ENCODE results near the gene S100P.
"Not testable (repeated sequence)": the region's sequence is repeated elsewhere in the genome, so short reads cannot be mapped to it uniquely, and the experiment has no call there.

The S100P gene

DNA sequence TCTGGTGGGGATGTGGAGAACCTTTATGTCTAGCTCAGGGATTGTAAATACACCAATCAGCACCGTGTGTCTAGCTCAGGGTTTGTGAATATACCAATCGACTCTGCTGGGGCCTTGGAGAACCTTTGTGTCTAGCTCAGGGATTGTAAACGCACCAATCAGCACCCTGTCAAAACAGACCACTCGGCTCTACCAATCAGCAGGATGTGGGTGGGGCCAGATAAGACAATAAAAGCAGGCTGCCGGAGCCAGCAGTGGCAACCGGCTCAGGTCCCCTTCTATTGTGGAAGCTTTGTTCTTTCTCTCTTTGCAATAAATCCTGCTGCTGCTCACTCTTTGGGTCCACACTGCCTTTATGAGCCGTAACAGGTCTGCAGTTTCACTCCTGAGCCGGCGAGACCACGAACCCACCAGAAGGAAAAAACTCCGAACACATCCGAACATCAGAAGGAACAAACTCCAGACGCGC is 20.5 kb upstream of the S100P start:
- DNase-seq (ENCODE audit: low spot score), result not testable (repeated sequence)

DNA sequence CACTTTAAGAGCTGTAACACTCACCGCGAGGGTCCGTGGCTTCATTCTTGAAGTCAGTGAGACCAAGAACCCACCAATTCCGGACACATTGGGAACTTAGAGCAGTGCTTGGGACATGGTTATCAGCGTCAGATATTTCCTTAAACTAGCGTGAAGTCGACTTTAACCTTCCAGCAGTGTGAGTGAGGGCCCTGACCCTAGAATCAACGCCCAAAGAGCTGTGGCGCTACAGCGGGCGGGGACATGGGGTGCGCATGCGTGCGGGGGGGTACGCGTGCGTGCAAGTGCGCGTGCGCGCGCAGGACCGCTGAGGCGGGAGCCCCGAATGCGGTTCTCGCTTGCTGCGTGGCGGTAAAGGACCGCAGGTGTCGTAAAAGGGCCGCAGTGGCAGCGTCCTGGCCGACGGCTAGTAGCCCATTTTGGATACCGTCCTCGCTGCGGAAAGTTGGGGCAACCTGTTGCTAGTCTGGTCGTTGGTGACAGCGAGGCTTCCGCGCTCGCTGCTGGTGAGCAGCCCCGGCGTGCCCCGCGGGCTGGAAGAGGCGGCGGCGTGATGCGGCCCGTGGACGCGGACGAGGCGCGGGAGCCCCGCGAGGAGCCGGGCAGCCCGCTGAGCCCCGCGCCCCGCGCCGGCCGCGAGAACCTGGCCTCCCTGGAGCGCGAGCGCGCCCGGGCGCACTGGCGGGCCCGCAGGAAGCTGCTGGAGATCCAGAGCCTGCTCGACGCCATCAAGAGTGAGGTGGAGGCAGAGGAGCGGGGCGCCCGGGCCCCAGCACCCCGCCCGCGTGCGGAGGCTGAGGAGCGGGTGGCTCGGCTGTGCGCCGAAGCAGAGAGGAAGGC is 19.8 kb upstream of the S100P start:
- peak; percentile 95 for DNase-seq (ENCODE audit: low spot score)

DNA sequence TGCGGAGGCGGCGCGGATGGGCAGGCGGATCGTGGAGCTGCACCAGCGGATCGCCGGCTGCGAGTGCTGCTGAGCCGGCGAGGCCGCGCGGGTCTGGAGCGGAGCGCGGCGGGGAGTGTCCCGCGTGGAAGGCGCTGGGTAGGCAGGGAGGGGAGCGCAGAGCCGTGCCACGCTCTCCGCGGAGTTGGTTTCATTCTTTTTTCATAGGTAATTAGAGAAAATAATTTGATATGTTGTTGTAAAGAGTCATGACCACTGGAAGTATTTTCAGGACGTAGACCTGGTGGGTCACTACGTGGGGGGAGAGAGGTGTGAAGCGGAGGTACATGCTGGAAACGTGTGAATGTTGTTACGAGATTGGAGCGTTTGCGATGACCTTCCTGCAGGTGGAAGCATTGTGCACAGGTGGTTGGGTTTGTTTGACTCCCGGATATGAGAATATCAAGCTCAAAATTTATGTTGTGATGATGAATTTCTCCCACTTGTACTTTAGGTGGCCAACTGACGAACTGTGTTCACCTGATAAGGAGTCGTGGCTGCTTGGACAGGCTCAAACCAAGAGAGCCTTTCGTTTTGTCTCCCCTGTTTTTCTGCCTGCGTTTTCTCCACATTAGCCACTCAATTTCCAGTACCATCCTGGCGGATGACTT is 19.1 kb upstream of the S100P start:
- DNase-seq (ENCODE audit: low spot score), result peak; percentile 35

DNA sequence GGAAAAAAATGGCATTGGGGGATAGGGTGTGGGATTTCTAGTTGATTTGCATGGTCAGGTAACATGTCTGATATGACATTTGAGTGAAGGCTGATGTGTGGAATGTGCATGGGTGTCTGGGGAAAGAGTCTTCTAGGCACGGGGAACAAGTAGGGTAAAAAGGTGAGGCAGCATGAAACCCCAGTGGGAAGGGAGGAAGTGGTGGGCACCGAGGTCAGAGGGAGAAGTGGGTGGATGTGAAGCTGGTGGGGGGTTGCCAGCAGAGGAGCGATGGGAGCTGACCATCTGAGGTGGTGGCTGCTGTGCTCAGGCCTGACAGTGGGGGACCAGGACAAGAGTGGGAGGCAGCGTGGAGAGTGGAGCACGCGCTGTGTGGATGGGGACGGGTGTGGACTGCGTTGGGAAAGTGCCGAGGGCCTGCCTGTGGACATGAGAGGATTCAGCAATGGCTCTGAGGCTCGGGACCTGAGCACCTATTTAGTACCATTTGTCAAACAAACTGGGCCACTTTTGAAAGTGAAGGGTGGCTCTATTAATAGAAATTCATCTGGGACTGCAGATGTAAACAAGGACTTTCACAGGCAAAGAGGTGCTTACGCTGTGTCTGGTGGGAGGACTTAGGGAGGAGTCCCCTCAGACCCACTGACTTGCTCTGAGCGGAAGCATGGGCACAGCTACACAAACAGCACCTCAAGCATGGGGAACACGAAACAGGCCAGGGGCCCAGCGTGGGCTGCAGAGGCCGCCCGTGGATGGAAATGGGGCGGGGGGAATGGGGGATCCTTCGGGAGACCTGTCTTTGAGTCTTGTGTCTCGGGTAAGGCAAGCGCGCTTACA is 16.7 kb upstream of the S100P start:
- no peak for DNase-seq (ENCODE audit: low spot score)

DNA sequence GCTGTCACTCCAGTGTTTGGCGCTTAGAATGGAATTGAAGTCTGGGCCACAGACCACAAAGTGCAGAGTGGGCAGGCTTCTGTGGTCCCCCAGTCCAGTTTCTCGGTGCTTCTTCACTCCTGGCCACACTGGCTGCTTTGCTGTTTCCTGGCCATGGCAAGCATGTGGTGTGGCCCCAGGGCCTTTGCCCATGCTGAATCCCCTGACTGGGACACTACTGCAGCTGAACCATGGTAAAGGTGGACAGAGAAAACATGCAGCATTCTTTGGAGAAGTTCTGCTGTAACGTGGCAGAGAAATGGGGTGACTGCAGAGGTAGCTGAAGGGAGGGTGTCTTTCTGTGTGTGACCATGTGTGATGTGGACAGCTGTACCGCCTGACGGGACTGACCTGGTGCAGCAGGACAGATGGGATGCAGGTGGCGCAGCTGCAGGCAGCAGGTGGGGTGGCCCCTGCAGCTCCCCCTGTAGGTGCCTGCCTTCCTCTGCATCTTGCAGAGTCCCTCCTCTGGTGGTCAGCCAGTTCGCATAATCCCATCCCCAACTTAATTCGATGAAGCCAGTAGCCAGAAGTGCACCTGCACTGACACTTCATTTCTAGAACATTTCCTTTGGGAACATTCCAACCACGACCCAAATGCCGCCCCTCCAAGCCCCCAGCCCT is 13.2 kb upstream of the S100P start:
- no peak for DNase-seq (ENCODE audit: low spot score)

DNA sequence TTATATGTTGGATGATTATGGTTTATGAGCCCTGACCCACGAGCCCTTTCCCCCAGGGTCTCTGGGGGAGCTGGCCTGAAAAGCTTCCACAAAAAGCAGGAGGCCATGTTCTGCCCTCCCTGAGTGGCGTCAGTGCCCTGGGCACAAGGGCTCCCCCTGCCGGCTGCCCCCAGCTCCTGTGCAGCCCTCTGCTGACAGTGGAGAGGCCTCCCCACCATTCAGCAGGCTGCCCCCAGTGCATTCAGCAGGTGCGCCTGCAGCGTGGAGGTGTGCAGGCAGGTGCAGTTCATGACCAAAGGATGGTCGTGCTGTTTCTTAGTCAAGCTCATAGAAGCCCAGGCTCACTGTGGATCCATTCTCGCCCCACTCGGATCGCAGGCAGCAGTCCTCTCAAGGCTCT is 12.5 kb upstream of the S100P start:
- no peak for DNase-seq (ENCODE audit: low spot score)

DNA sequence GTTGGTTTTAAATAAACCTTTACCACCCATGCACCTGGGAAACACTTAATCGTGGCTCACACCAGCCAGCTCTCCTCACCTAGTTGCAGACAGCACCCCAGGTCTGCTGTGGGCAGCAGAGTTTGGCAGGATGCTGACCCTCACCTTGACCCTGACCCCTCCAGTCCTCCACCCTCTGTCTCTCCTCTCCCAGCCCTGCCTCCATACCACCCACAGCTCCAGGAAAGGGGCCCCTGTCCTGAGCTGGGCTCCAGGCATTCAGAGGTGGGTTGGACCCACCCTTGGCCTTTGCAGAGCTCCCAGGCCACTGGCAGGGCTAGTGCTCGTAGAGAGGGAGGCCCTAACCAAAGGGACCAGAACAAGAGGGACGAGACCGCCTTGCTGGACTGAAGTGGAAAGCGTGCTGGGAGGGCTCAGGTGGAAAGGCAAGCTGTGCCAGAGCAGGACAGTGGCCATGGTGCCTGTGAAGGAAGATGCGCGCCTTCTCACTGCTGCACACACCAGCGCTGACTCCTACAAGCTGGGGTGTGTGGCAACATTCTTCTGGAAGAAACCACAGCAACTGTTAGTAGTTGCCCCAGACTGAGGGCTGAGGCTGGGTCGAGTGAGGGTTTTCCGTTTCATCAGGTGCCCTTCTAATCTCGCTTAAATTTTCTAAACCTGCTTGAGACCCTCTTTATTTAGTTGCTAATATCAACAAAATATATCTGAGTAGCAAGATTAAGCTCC is 10.7 kb upstream of the S100P start:
- no peak for DNase-seq (ENCODE audit: low spot score)

DNA sequence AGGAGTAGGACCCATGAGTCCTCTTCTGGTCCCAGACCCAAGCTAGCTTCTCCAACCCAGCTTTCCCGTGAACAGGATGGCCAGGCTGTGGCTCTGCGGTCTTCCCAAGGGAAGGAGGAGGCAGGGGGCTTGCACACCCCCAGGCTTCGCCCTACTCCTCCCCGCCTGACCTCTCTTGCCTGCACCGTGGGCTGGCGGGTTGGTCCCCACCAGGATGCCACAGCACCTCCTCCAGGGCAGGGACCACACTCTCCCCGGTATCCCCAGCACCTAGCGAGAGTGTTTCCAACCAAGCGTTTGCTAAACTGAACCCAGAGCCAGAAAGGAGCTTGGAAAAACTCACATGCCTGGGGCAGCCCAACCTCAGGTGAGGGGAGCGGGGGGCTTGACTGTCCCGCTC is 9.0 kb upstream of the S100P start:
- no peak for DNase-seq (ENCODE audit: low spot score)

DNA sequence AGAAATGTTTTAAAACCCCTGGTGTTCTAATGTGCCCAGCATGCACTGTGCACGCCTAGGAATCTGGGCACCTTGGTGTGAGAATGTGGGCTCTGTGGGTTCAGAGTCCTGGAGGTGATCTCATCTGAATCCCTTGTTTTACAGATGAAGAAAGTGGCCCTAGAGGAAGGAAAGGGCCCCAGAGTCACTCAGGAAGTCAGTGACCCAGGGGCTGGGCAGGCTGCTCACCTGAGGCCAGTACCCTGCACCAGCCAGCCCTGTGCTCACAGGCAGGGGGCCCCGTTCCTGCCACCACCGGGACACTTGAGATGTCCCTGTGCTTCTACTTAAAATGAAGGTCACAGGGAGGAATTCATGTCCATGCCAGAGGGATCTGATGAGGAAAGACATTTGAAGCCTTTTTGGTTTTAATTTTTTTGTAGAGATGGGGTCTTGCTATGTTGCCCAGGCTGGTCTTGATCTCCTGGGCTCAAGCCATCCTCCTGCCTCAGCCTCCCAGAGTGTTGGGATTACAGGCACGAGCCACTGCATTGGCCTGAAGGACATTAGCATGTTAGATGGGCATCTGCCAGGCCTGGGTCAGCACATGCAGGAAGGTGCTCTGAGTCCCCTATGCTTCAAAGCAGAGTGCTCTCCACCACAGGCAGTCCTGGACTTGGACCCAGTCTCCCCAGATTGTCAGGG is 7.4 kb upstream of the S100P start:
- no peak for DNase-seq (ENCODE audit: low spot score)

DNA sequence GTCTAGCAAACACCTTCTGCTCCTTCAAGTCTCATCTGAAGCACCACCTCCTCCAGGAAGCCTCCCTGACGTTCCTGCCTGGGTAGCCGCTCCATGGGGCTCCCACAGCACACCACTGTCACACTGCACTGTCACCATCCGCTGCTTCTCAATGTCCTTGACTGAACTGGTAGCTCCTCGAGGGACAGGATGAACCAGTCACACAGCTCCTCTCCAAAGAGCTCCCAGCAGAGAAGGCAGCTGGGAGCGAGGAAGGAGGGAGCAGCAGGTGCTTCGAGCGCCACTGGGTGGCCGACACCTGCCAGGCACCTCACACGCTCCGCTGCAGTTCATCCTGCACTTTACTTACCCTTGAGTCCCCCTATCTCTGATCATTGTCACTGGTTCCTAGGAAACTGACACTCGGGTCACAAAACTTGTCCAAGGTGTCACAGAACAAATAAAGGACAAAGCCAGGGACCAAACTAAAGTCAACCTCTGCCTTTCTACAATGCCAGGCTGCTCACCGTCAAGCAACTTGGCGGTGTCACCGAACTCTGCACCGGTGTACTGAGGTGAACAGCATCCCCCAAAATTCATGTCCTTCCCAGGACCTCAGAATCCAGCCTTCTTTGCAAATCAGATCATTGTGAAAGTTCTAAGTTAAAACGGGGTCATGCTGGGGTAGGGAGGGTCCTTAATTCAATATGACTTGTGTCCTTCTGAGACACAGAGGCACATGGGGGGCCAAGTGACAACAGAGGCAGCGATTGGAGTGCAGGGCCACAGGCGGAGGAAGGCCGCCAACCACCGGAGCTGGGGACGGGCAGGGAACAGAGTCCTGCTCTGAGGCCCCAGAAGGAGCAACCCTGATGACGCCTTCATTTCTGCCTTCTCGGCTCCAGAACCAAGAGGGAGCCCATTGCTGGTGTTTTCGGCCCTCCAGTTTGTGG is 5.5 kb upstream of the S100P start:
- DNase-seq (ENCODE audit: low spot score), result no peak

DNA sequence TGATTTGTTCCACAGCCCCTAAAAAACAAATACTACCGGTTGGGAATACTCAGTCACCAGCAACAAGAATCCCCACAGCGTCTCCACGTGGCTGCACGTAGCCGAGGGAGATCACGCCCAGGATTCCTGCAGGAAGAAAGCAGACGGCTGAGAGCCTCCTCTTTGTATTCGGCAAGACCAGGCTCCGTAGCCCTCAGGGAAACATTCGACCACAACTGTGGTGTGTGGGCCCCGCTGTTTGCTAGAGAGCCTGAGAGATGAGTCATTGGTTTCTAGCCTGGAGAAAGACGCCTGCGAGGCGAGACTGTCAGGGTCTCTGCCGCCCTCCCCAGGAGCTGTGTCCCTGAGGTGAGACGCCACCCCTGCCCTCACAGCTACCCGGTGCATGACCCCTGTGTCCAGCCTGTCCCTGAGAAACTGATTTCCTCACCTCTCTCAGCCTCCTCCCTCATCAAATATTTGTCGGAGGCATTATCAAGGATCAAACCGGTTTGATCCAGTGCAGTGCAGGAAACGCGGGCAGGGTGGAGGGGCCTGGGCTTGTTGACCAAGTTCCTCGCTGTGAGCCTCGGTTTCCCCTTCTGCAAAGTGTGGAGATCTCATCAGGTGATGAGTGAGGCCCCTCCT is 4.7 kb upstream of the S100P start:
- DNase-seq (ENCODE audit: low spot score), result no peak

DNA sequence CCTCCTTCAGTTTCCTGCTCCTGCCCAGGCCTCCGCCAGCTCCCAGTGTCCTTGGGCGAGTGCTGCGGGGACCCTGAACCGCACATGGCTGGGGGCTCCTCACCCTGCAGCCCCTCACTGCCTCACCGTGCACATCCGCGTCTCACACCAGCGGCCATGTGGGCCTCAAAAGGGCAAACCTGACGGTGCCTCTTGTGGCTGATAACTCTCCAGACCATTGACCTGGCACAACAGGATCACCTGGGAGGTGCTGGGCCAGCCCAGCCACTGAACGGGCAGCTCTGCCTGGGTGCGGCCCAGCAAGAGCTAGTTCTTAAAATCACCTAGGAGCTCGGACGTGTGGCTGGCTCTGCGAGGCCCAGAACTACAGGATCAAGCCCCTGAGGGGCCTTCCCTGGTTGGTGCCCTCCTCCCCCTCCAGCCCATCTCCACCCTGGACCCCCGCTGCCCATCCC is 4.1 kb upstream of the S100P start:
- no peak for DNase-seq (ENCODE audit: low spot score)

DNA sequence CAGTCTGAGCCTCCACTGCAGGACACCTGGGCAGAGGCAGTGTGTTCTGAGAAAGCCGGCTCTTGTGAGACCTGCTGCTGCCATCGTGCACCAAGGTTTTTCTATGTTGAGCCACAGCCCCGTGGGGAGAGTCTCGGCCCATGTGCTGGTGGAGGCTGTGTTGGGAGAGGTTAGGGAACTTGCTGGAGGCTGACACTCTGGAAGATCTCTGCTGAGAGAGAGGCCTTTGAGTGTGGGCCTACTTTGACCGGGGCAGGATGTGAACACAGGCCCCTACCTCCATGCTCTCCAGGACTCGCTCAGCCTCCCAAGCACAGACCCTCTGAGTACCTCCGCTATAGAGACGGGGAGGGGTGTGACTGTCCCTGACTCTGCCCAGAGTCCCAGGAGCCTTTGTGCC is 1.3 kb upstream of the S100P start:
- no peak for DNase-seq (ENCODE audit: low spot score)

DNA sequence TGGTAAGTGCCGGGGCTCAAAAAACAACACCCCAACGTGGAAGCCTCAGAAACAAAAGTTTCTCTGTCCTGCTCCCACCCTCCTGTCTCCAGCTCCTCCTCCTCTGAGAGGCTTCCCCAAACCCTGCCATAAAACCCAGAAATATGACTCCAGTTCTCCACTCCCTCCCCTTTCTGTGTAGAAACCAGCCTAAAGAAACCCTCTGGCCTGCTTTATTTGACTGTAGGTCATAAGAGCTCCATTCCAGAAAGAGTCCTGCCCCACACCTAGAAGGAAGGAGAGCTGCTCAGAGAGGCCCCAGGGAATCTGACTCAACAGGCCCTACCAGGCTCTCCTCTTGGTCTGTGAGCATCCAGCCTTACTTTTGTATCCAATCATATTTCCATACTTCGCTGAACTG is 872 bp upstream of the S100P start:
- DNase-seq (ENCODE audit: low spot score), result no peak

DNA sequence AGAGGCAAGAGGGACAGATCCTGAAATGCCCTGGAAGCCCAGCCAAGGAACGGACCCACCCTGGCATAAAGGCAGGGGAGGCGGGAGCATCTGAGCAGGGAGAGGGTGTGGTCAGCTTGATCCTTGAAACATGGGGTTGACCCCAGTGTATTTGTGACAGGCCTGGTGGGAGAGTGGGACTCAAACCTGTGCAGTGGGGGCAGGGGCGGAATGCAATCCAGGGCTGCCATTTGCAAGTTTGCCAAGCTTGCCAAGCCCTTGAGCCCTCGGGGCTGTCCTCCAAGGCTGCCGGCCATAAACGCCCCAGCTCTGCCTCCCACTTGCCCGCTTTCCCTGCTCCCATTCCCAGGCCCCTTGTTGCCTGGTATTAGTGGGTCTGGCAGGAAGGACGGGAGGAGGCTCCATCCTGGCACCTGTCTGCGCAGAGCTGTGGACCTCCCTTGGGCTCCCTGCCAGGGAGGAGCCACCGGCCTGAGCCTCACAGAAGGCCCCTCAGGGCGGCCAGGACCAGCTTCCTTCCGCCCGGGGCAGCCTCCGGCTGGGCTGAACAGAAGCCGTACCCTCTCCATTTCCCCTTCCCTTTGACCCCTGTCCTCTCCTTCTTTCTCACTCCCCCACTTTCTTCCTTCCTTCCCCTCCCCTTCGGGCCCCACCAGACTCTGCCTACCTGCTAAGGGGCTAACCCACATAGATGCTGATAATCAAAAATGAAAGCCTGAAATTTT is 661 bp downstream of the S100P start:
- no peak for DNase-seq (ENCODE audit: low spot score)

DNA sequence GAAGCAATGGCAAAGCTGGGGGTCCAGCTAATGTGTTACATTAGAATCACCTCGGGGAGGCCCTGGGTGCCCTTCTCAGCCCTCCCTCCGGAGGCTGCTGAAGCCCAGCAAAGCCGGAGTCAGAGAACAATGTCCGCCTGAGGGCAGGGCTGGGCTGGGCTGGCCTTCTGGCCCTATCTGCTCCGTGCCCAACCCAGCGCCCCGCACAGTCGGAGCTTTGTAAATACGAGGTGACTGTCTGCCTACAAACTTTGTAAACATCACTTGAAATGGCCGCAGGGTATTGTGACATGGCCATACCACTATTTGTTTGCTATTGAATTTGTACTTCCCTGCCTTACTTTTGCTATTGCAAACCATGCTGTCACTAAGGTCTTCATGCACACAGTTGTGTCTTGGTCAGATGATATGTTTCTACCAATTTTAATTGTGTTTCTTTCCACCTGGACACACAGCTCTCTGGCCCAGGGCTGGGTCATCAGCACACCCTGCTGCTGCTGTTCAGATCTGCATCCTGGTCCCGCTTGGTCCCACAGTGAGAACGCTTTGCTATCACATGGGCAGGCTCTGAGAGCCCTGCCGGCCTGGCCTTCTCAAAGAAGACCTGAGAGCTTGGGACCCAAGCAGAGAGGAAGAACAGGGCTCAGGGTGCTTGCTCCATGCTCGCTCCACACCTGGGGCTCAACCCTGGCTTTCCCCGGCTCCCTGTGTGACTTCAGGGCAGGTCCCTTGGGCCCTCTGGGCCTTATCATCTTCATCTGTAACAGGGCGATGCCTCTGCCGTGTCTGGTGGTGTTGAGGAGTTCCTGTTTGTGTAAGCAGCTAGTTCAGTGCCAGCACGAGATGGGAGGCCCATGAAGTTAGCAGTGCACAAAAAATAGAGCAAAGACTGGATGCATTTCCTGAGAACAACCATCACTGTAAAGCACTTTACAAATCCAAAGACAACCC is 2.3 kb downstream of the S100P start:
- no peak for DNase-seq (ENCODE audit: low spot score)

DNA sequence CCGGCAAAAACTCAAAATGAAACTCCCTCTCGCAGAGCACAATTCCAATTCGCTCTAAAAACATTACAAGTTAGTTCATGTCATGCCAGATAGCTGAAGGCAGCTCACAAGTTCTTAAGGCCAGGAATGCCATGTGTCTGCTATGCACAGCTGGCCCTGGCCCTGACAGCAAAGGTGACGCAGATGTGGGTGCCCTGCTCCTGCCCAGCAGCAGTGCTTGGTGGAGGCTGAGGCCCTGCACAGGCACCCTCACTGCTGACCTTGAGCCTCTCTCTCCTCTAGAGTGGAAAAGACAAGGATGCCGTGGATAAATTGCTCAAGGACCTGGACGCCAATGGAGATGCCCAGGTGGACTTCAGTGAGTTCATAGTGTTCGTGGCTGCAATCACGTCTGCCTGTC is 2.9 kb downstream of the S100P start:
- DNase-seq (ENCODE audit: low spot score), result no peak
